Measurements from ENCODE around the gene CRYL1.
A peak's percentile ranks its signal among the peaks of the same experiment; 100 is the strongest.

The CRYL1 gene

DNA sequence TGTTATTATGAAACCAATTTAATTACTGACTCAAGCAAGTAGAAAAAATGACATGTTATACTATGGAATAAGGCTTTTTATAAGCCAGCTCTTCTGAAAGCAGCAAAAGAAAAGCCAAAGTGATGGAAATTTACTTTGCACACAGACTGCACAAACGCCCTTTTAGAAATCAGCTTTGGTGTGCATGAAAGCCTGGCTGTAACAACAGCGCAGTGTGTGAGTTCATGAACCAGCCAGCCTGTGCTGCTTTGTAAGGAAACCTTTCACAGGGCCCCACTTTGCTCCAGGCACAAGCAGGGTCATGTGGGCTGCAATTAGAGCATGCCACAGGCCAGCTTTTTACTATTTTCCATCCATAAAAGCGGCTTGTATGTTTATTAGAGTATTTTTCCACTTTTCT is 27.7 kb upstream of the CRYL1 start:
- TF ChIP-seq, protein P1, sequence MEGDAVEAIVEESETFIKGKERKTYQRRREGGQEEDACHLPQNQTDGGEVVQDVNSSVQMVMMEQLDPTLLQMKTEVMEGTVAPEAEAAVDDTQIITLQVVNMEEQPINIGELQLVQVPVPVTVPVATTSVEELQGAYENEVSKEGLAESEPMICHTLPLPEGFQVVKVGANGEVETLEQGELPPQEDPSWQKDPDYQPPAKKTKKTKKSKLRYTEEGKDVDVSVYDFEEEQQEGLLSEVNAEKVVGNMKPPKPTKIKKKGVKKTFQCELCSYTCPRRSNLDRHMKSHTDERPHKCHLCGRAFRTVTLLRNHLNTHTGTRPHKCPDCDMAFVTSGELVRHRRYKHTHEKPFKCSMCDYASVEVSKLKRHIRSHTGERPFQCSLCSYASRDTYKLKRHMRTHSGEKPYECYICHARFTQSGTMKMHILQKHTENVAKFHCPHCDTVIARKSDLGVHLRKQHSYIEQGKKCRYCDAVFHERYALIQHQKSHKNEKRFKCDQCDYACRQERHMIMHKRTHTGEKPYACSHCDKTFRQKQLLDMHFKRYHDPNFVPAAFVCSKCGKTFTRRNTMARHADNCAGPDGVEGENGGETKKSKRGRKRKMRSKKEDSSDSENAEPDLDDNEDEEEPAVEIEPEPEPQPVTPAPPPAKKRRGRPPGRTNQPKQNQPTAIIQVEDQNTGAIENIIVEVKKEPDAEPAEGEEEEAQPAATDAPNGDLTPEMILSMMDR (IDR thresholded peaks at IDR 0.05; ENCODE audit: low read depth, low read length): no peak
- no peak overlapping the region for H3K4me3 ChIP-seq (replicated peaks in 1 of 2; ENCODE audit: low read depth in 2 of 2, low read length in 2 of 2)
- peak in 1 of 2 donors; percentile 20 for DNase-seq (ENCODE audit: low read depth in 2 of 2)

DNA sequence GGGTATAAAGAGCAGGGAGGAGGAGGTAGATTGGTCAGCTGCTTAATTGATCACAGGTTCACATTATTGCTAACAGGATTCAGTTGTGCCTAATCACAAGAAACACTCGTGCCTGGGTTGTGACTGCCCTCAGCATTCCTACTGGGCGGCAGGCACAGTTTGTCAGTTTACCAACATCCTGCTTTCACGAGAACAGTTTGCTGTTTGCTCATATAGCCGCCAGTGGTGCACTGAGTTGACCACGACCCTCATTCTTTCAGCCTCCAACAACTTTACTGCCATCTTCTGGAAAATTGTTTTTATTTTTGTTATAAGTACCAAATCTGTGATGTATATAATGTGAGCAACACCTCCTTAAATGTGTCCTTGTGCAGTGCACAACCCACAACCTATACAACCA is 25.1 kb upstream of the CRYL1 start:
- TF ChIP-seq, protein P1 (IDR thresholded peaks at IDR 0.05; ENCODE audit: low read depth, low read length): no peak
- H3K4me3 ChIP-seq (replicated peaks in 1 of 2; ENCODE audit: low read depth in 2 of 2, low read length in 2 of 2): no peak overlapping the region
- DNase-seq (ENCODE audit: low read depth in 2 of 2): peak in 1 of 2 donors; percentile 16

DNA sequence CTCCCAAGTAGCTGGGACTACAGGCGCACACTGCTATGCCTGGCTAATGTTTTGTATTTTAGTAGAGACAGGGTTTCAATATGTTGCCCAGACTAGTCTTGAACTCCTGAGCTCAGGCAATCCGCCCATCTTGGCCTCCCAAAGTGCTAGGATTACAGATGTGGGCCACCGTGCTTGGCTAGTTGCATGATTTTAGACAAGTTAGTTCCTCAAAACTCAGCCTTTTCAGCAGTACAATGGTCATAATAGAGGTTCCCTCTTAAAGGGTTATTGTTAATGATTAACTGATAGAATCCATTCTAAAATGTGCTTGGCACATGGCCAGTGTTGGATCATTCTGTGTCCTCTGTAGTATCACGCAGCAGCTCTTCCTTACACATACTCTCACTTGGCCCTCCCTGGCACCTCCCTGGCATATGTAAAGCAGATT is 21.8 kb upstream of the CRYL1 start:
- no peak overlapping the region for H3K4me3 ChIP-seq (replicated peaks in 1 of 2; ENCODE audit: low read depth in 2 of 2, low read length in 2 of 2)
- TF ChIP-seq, protein P1 (IDR thresholded peaks at IDR 0.05; ENCODE audit: low read depth, low read length): no peak
- no peak for DNase-seq (ENCODE audit: low read depth in 2 of 2)

DNA sequence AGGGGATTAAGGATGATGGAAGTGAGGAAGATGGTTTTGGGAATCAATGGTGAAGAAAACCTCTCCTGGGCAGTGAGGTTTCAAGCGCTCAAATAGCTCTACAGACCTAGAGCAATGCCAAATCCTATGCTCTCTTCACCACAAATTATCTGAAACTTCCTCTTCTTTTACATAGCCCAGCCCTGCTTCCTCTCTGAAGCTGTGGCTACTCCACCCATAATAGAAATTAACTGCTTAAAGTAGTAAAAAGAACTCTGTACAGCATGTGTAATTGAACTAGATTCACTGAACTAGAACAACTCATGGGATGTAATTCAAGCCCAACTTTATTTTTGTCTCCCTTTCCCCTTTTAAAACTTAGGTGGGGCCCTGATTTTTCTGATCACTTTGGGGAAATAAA is 20.9 kb upstream of the CRYL1 start:
- TF ChIP-seq, protein P1 (IDR thresholded peaks at IDR 0.05; ENCODE audit: low read depth, low read length): no peak
- DNase-seq (ENCODE audit: low read depth in 2 of 2): no peak
- H3K4me3 ChIP-seq (replicated peaks in 1 of 2; ENCODE audit: low read depth in 2 of 2, low read length in 2 of 2): no peak overlapping the region

DNA sequence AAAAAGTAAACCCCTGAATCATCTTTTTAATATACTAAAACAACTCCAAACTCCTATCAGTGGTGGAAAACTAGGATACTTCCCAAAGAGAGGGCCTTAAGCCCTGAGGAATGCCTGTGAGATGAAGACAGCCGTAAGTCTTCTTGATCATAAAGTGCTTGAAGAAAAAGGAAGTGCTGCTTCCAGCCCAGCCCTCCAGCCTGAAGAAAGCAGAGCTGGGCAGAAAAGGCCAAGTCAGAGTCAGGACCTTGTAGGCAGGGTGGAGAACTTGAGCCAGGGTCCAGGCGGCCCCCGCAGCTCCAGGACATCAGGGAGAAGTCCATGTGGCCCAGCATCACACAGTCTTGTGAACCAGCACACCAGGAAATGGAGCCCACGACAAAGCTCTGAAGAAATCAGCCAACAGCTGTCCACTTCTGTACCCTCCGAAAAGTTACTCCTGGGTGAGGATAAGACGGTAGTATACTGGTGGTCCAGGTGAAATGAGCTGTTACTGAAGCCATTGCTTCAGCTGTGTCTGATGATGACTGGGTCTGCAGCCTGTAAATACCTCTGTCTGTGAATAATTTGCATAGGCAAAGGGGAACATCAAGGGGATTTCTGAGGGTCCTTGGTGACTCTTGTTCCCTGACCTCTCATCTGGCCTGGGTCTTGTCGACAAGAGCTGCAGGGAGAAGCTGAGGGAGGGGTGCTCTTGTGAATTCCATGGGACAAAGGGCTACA is 18.7 kb upstream of the CRYL1 start:
- H3K4me3 ChIP-seq (replicated peaks in 1 of 2; ENCODE audit: low read depth in 2 of 2, low read length in 2 of 2): no peak overlapping the region
- no peak for DNase-seq (ENCODE audit: low read depth in 2 of 2)
- TF ChIP-seq, protein P1 (IDR thresholded peaks at IDR 0.05; ENCODE audit: low read depth, low read length): no peak

DNA sequence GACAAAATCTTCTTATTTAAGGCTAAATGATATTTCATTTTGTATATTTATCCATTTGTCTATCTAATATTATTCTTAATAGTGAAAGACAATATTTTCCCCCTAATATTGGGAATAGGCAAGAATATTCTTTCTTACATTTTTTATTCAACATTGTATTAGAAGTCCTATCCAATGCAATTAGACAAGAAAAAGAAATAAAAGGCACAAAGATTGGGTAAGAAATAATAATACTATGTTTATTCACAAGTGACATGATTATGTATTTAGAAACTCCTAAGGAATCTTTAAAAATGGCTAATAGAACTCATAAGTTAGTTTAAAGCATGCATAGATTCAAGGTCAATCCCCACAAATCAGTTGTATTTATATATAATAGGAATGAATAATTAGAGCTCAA is 11.3 kb upstream of the CRYL1 start:
- TF ChIP-seq, protein P1 (IDR thresholded peaks at IDR 0.05; ENCODE audit: low read depth, low read length): no peak
- DNase-seq (ENCODE audit: low read depth in 2 of 2): no peak
- no peak overlapping the region for H3K4me3 ChIP-seq (replicated peaks in 1 of 2; ENCODE audit: low read depth in 2 of 2, low read length in 2 of 2)
